Breast epithelium (tissue), 4 donors: Measurements from ENCODE around the gene SRL. TPM values are rescaled to one million over a fixed set of nuclear protein-coding genes. Genes with fewer than 3 reads are reported as not detected.

Experiments
- DNase-seq, 2 donors: peaks; one replicate each; pipeline ENCODE4 v3.0.0-alpha.2; 2019; ENCODE audit warnings: low spot score in 2 of 2
- H3K27ac ChIP-seq, 2 donors: fragments of 200-600 bp; sonication (generic) in 1 of 2; one replicate each; pipeline ENCODE4 v1.5.1; 2016 to 2019; ENCODE audit warnings: mild to moderate bottlenecking in 1 of 2
- H3K27me3 ChIP-seq, 2 donors: fragments of 200-600 bp; sonication (generic) in 1 of 2; one replicate each; pipeline versions ENCODE4 v1.5.1 to v1.6.0; 2017 to 2019; ENCODE audit warnings: control low read depth in 1 of 2, mild to moderate bottlenecking in 1 of 2
- H3K36me3 ChIP-seq: fragments of 200-600 bp; one replicate; pipeline ENCODE4 v1.5.1; 2019
- H3K4me1 ChIP-seq, 2 donors: fragments of 200-600 bp; sonication (generic); one replicate each; pipeline ENCODE4 v1.5.1; 2016 to 2019; ENCODE audit warnings: control low read depth in 1 of 2
- H3K4me3 ChIP-seq, 3 donors: fragments of 200-600 bp; sonication (generic); 1 replicate in 2 of 3; 2 replicates in 1 of 3; pipeline ENCODE4 v1.5.1; 2016 to 2019; ENCODE audit warnings: mild to moderate bottlenecking in 3 of 3, moderate library complexity in 2 of 3
- H3K9me3 ChIP-seq, 2 donors: fragments of 200-600 bp; sonication (generic) in 1 of 2; one replicate each; pipeline ENCODE4 v1.5.1; 2016 to 2019; ENCODE audit warnings: control low read depth in 1 of 2
- CTCF ChIP-seq, 3 donors: fragments of 450-650 bp; IDR thresholded peaks; one replicate each; pipeline ENCODE4 v1.5.1; 2016 to 2017; ENCODE audit warnings: antibody characterized with exemption in 3 of 3, mild to moderate bottlenecking in 3 of 3, moderate library complexity in 3 of 3
- POLR2A ChIP-seq: fragments of 450-650 bp; IDR thresholded peaks from one replicate; pipeline ENCODE4 v1.6.1; 2016; ENCODE audit warnings: antibody characterized with exemption, mild to moderate bottlenecking, moderate library complexity
- POLR2AphosphoS5 ChIP-seq, 3 donors: sonication (generic); formaldehyde crosslinking; IDR thresholded peaks; one replicate each; pipeline ENCODE4 v1.6.1; 2017; ENCODE audit warnings: antibody characterized with exemption in 3 of 3
- intact Hi-C: fragments of 100-400 bp; cut with DNase I; formaldehyde crosslinking; loops from one replicate; pipeline ENCODE4 v1.15.1; 2023; ENCODE audit warnings: low total_unique reads
- total RNA-seq, 3 donors: library from RNA; depleted of rRNA; stranded (reverse); fragments of >200 nt; gene quantifications; one replicate each; pipeline ENCODE4 v1.1.0, GENCODE V29; 2016

Gene SRL
- total RNA-seq, 3 donors from 2014 or later: 0.32 to 0.98 (median 0.44) TPM

GRCh38 chr16:4241258-4241927, 487 bp downstream of the SRL start:
- Histone ChIP-seq H3K4me3 (no peak overlapping the region), H3K27me3 (no peaks in the 10 kb centered on the region), H3K27ac (no peak overlapping the region), H3K36me3 (no peaks in the 10 kb centered on the region), H3K9me3 (no peaks in the 10 kb centered on the region), H3K4me1 (no peaks in the 10 kb centered on the region)
- no peak for DNase-seq
- no peak for TF ChIP-seq POLR2AphosphoS5 (IDR thresholded peaks at IDR 0.05)
- TF ChIP-seq CTCF (IDR thresholded peaks at IDR 0.05): no peak
- no peak for TF ChIP-seq POLR2A
- intact Hi-C loops: no loop called here

DNA sequence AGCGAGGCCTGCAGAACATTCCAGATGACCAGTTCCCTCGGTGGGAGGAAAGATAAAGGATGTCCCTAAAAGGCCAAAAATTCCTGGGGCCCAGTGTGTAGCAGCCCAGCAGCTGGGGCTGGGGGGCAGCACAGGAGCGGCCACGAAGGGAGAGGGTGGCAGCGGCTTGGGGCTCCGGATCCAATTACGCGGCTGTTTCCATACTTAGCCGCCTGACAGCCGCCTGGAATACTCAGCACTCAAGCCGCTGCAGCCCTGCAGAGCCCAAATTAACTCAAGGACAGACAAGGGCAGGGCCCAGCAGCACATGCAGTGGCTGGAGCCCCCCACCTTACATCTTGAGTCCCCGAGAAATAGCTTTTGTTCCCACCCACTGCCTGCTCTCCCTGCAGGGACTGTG, 1.3 kb downstream of the SRL start:
- no peak overlapping the region for H3K4me3 ChIP-seq
- H3K36me3 ChIP-seq: no peaks in the 10 kb centered on the region
- no peaks in the 10 kb centered on the region for H3K4me1 ChIP-seq
- no peaks in the 10 kb centered on the region for H3K9me3 ChIP-seq
- intact Hi-C loops: no loop called here
- no peak for DNase-seq
- no peak overlapping the region for H3K27ac ChIP-seq
- H3K27me3 ChIP-seq: no peaks in the 10 kb centered on the region
- no peak for TF ChIP-seq POLR2AphosphoS5 (IDR thresholded peaks at IDR 0.05)
- no peak for TF ChIP-seq POLR2A
- no peak for TF ChIP-seq CTCF (IDR thresholded peaks at IDR 0.05)

DNA sequence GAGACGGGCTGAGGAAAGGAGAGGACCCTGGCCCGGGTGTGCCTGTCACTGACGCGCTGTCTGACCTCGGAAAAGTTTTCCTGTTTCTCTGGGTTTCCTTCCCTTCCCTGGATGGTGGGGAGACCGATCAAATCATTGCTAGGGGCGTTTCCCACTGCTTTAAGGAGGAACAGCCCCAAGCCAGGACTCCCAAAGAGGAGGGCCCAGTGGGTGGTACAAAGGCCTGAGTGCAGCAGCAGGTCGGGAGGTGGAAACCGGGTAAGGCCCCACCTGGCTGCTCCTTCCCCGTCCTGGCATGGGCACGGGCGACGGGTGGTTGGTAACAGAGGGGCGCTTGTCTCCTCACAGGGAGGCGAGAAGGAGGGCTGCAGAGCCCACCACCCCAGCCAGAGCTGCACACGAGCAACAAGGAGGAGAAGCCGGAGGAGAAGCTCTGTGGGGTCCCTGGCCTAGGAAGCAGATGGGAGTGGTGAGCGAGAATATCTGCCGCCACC, 2.2 kb downstream of the SRL start:
- Histone ChIP-seq H3K27ac (peak overlapping the region in 1 of 2 donors; percentile 7), H3K4me1 (no peaks in the 10 kb centered on the region), H3K36me3 (no peaks in the 10 kb centered on the region), H3K4me3 (peak overlapping the region; percentile 22 to 41 (median 32)), H3K27me3 (no peaks in the 10 kb centered on the region), H3K9me3 (no peaks in the 10 kb centered on the region)
- intact Hi-C loops: no loop called here
- no peak for DNase-seq
- TF ChIP-seq CTCF (IDR thresholded peaks at IDR 0.05): no peak
- TF ChIP-seq POLR2A: no peak
- TF ChIP-seq POLR2AphosphoS5 (IDR thresholded peaks at IDR 0.05): no peak

DNA sequence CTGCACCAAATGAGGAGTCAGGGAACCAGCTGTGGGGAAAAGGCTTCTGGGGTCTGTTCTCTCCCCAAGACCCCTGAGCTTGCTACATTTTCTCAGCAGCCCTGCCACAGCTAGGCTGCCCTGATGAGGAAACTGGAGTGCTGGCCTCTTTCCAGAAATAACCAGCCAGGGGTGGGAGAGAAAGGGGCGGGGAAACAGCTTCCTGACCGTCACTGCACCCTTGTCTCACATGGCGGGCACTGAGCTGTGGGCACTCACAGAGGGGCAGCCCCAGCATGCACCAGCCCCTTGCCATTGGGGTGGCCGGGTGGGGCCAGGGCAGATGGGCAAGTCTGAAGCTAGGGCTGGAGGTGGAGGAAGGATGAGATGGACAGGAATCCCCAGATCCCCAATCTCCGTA, 2.9 kb downstream of the SRL start:
- Histone ChIP-seq H3K27me3 (no peaks in the 10 kb centered on the region), H3K4me1 (no peaks in the 10 kb centered on the region), H3K4me3 (peak overlapping the region; percentile 22 to 41 (median 32)), H3K9me3 (no peaks in the 10 kb centered on the region), H3K27ac (peak overlapping the region in 1 of 2 donors; percentile 5), H3K36me3 (no peaks in the 10 kb centered on the region)
- no peak for DNase-seq
- intact Hi-C loops: no loop called here
- TF ChIP-seq POLR2AphosphoS5 (IDR thresholded peaks at IDR 0.05) (no peak), POLR2A (no peak), CTCF (IDR thresholded peaks at IDR 0.05) (no peak)

- Histone ChIP-seq H3K36me3 (no peaks in the 10 kb centered on the region), H3K4me3 (no peak overlapping the region), H3K4me1 (no peaks in the 10 kb centered on the region), H3K27ac (no peak overlapping the region), H3K27me3 (no peaks in the 10 kb centered on the region), H3K9me3 (no peaks in the 10 kb centered on the region)
- no peak for DNase-seq
- TF ChIP-seq CTCF (IDR thresholded peaks at IDR 0.05): no peak
- no peak for TF ChIP-seq POLR2A
- TF ChIP-seq POLR2AphosphoS5 (IDR thresholded peaks at IDR 0.05): no peak
- intact Hi-C loops: no loop called here
These were observed 8.4 kb downstream of the SRL start for GRCh38 chr16:4233431-4233830.
